ENCODE results near the gene DESI1. TPM values are rescaled to one million over a fixed set of nuclear protein-coding genes. Genes with fewer than 3 reads are reported as not detected.

The DESI1 gene
- total and polyA plus RNA-seq, 8 donors = 21.8 to 42.9 (median 27.1) TPM

DNA sequence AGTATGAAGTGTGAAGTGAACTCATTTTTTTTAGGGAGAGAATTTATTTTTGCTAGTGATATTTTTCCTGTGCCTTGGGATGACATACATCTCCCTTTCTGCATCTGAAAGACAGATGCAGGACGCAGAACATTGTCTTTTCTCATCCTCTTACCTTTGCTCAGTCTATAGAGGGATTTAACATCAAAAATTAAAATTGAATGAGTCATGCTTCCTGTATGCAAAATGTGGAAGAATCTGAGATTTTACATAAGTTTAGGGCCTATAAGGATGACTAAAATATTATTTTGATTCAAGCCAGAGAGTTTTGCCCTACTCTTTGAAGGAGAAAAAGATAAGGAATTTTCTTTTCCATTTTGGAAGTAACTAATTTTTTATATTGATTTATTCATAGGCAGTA lies 27.6 kb upstream of the DESI1 start:
- H3K27me3 ChIP-seq = no peaks in the 10 kb centered on the region
- ATAC-seq (no peak), DNase-seq (no peak)
- no peak overlapping the region for H3K27ac ChIP-seq
- H3K4me3 ChIP-seq = no peak overlapping the region
- no peaks in the 10 kb centered on the region for H3K4me1 ChIP-seq
- H3K9me3 ChIP-seq = no peaks in the 10 kb centered on the region
- intact Hi-C loops (cut with DNase I) = no loop called here
- TF ChIP-seq, protein P1, sequence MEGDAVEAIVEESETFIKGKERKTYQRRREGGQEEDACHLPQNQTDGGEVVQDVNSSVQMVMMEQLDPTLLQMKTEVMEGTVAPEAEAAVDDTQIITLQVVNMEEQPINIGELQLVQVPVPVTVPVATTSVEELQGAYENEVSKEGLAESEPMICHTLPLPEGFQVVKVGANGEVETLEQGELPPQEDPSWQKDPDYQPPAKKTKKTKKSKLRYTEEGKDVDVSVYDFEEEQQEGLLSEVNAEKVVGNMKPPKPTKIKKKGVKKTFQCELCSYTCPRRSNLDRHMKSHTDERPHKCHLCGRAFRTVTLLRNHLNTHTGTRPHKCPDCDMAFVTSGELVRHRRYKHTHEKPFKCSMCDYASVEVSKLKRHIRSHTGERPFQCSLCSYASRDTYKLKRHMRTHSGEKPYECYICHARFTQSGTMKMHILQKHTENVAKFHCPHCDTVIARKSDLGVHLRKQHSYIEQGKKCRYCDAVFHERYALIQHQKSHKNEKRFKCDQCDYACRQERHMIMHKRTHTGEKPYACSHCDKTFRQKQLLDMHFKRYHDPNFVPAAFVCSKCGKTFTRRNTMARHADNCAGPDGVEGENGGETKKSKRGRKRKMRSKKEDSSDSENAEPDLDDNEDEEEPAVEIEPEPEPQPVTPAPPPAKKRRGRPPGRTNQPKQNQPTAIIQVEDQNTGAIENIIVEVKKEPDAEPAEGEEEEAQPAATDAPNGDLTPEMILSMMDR (IDR thresholded peaks at IDR 0.05) = no peak
- peaks cover 0 to 99% of the 10 kb centered on the region in 2 donors for H3K36me3 ChIP-seq

DNA sequence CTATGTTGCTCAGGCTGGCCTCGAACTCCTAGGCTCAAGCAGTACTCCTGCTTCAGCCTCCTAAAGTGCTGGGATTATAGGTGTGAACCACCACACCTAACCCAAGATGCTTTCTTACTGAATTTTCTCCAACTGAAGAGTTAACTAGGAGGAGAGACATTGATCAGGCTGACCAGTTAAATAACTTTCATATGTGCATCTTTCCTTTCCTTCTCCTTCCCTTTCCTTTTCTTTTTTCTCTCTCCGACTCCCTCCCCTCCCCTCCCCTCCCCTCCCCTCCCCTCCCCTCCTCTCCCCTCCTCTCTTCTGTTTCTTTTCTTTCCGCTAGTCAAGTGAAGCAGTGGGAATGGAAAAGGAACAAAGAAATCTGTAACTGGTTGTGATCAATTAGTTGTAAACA lies 26.9 kb upstream of the DESI1 start:
- no peak overlapping the region for H3K4me3 ChIP-seq
- no peak overlapping the region for H3K27ac ChIP-seq
- ATAC-seq = no peak
- H3K9me3 ChIP-seq = no peaks in the 10 kb centered on the region
- peaks cover 4 to 99% of the 10 kb centered on the region in 2 donors for H3K36me3 ChIP-seq
- TF ChIP-seq, protein P1 (IDR thresholded peaks at IDR 0.05) = no peak
- intact Hi-C loops (cut with DNase I) = no loop called here
- no peak for DNase-seq
- no peaks in the 10 kb centered on the region for H3K4me1 ChIP-seq
- H3K27me3 ChIP-seq = no peaks in the 10 kb centered on the region

DNA sequence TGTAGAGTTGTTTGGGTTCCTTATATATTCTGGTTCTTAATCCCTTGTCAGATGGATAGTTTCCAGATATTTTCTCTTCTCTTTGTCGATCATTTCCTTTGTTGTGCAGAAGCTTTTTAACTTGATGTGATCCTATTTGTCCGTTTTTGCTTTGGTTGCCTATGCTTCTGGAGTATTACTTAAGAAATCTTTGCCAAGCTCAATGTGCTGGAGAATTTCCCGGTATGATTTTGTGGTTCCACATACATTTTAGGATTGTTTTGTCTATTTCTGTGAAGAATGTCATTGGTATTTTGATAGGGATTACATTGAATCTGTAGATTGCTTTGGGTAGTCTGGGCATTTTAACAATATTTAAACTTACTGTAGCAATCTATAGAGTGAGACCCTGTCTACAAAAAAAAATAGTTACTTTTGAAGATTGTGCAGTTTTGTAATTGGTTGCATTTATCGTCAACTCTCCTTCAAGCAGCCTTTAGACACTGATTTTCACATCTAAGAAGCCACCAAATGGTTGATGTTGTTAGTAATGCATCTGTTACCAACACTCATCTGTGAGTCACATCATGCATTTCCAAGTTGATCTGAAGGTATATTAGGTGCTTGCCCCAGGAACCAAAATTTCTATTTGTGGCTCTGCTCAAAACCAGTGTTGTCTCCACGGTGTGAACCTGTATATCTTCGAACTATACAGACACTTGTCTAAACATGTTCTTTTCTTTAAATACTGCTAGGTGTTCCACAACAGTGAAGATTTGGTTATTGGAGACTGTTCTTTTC lies 21.7 kb upstream of the DESI1 start:
- intact Hi-C loops (cut with DNase I) = no loop called here
- DNase-seq (no peak), ATAC-seq (no peak)
- Histone ChIP-seq H3K36me3 (peaks cover 4 to 100% of the 10 kb centered on the region in 2 donors), H3K4me3 (no peak overlapping the region), H3K27ac (no peak overlapping the region), H3K27me3 (no peaks in the 10 kb centered on the region), H3K9me3 (no peaks in the 10 kb centered on the region), H3K4me1 (no peaks in the 10 kb centered on the region)
- TF ChIP-seq, protein P1 (IDR thresholded peaks at IDR 0.05) = no peak

DNA sequence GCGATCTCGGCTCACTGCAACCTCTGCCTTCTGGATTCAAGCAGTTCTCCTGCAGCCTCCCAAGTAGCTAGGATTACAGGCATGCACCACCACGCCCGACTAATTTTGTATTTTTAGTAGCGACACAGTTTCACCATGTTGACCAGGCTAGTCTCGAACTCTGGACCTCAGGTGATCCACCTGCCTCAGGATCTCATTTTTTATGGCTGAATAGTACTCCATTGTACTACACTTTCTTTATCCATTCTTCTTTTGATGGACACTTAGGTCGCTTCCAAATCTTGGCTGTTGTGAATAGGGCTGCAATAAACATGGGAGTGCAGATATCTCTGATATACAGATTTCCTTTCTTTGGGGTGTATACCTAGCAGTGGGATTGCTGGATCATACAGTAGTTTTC lies 21.0 kb upstream of the DESI1 start:
- Histone ChIP-seq H3K4me1 (no peaks in the 10 kb centered on the region), H3K36me3 (peaks cover 4 to 100% of the 10 kb centered on the region in 2 donors), H3K4me3 (no peak overlapping the region), H3K27ac (no peak overlapping the region), H3K9me3 (no peaks in the 10 kb centered on the region), H3K27me3 (no peaks in the 10 kb centered on the region)
- ATAC-seq (no peak), DNase-seq (no peak)
- TF ChIP-seq, protein P1 (IDR thresholded peaks at IDR 0.05) = no peak
- intact Hi-C loops (cut with DNase I) = no loop called here

DNA sequence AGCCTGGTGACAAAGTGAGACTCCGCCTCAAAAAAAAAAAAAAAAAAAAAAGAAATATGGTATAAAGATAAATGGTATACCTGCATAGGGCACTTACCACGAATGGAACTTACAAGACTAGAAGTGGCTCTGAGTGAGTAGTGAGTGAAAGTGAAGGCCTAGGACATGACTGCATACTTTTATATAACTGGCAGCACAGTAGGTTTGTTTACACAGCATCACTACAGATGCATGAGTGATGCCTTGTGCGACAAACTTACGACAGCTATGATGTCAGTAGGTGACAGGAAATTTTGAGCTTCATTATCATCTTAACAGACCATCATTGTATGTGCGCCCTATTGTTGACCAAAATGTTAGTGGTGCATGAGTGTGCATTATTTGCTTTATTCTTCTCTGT lies 17.9 kb upstream of the DESI1 start:
- peaks cover 7 to 100% of the 10 kb centered on the region in 2 donors for H3K36me3 ChIP-seq
- H3K27me3 ChIP-seq = no peaks in the 10 kb centered on the region
- no peaks in the 10 kb centered on the region for H3K9me3 ChIP-seq
- H3K4me3 ChIP-seq = no peak overlapping the region
- no peak for DNase-seq
- H3K27ac ChIP-seq = peak overlapping the region; percentile 43 to 67
- TF ChIP-seq, protein P1 (IDR thresholded peaks at IDR 0.05) = no peak
- intact Hi-C loops (cut with DNase I) = no loop called here
- H3K4me1 ChIP-seq = no peaks in the 10 kb centered on the region
- ATAC-seq = peak; percentile 76
